NCI-H2196 (cell line): ENCODE measurements around the gene UROD.
"Not testable (repeated sequence)": the region's sequence is repeated elsewhere in the genome, so short reads cannot be mapped to it uniquely, and the experiment has no call there.

Experiments used
- DNase-seq: peaks from one replicate; lab custom pipeline; 2025; ENCODE audit not compliant: unreplicated experiment; lab: John Stamatoyannopoulos, UW

UROD gene

GRCh38 chr1:45011837-45012638 lies at the start of gene UROD:
Gene UROD (plus strand): TSS chr1:45012254. CDS start chr1:45012266, 12 bp downstream.
- DNase-seq, result peak; percentile 96

DNA sequence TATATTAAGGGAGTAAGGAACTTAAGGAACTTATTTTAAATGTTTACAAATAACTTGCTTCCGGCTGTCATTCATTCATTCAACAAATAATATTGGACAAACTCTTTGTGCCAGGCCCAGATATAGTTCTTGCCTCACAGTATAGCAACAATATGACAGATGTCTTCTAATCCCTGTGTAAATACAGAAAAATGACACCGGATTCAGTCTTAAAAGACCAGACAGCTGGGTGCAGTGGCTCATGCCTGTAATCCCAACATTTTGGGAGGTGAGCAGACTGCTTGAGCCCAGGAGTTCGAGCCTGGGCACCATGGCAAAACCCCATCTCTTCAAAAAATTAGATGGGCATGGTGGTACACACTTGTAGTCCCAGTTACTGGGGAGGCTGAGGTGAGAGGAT lies 49.3 kb upstream of the UROD start:
- DNase-seq, result peak; percentile 7

DNA sequence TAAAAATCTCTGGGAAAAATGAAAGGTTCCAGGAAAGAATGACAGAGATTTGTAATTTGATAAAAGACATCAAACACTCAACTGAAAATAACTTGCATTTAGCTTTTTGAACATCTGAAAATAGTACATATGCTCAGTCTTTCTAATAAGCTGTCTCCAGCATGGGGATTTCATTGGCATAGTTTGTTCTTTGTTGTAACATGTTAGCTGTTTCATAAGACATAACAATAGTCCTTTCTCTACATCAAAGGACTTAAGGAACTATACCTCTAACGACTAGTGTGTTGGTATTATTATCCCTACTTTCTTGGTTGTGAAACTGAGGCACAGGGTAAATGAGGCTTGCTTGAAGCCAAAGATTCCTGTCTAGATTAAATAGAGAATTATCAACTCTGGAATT lies 47.7 kb upstream of the UROD start:
- no peak for DNase-seq

GRCh38 chr1:44970317-44970716 lies 41.7 kb upstream of the UROD start:
- DNase-seq, result no peak

DNA sequence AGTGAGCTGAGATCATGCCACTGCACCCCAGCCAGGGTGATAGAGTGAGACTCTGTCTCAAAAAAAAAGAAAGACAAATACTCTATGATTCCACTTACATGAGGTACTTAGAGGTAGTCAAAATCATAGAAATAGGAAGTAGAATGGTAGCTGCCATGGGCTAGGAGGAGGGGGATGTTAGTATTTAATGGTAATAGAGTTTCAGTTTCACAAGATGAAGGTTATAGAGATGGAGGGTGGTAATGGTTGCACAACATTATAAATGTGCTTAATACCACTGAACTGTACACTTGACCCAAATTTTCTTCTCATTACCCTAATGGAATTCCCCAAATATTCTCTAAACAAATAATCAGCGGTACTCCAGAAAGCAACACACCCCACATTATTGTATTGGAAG lies 38.4 kb upstream of the UROD start:
- no peak for DNase-seq

GRCh38 chr1:44976252-44976651 lies 35.8 kb upstream of the UROD start:
- no peak for DNase-seq

DNA sequence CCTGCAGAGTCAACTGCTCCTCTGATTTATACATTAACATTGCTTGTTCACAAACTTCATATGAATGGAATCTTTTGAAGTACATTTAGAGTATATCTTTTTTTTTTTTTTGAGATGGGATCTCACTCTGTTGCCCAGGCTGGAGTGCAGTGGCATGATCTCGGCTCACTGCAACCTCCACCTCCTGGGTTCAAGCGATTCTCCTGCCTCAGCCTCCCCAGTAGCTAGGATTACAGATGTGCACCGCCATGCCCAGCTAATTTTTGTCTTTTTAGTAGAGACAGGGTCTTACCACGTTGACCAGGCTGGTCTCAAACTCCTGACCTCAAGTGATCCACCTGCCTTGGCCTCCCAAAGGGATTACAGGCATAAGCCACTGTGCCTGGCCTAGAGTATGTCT lies 34.7 kb upstream of the UROD start:
- DNase-seq, result not testable (repeated sequence)

GRCh38 chr1:44985747-44986359 lies 26.2 kb upstream of the UROD start:
- no peak for DNase-seq

- DNase-seq, result no peak
These were observed 23.4 kb upstream of the UROD start for GRCh38 chr1:44988531-44989156.

GRCh38 chr1:44994309-44994898 lies 17.6 kb upstream of the UROD start:
- DNase-seq, result no peak

GRCh38 chr1:44995467-44996238 lies 16.4 kb upstream of the UROD start:
- DNase-seq, result no peak

GRCh38 chr1:44999232-44999631 lies 12.8 kb upstream of the UROD start:
- DNase-seq, result no peak

GRCh38 chr1:45001011-45001481 lies 11.0 kb upstream of the UROD start:
- no peak for DNase-seq

DNA sequence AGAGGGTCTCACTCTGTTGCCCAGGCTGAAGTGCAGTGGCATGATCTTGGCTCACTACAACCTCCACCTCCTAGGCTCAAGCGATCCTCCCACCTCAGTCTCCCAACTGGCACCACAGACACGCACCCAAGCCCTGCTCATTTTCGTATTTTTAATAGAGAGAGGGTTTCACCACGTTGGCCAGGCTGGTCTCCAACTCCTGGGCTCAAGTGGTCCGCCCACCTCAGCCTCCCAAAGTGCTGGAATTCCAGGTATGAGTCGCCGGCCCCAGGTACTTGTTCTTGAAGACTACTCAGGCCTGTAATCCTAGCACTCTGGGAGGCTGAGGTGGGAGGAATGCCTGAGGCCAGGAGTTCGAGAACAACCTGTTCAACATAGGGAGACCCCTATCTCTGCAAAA lies 10.5 kb upstream of the UROD start:
- DNase-seq, result not testable (repeated sequence)

GRCh38 chr1:45002650-45003645 lies 9.1 kb upstream of the UROD start:
- DNase-seq, result no peak

- DNase-seq, result no peak
These were observed 8.3 kb upstream of the UROD start for GRCh38 chr1:45003741-45004140.

GRCh38 chr1:45004281-45004920 lies 7.7 kb upstream of the UROD start:
- DNase-seq, result no peak

- no peak for DNase-seq
These were observed 6.3 kb upstream of the UROD start for GRCh38 chr1:45005761-45006160.

DNA sequence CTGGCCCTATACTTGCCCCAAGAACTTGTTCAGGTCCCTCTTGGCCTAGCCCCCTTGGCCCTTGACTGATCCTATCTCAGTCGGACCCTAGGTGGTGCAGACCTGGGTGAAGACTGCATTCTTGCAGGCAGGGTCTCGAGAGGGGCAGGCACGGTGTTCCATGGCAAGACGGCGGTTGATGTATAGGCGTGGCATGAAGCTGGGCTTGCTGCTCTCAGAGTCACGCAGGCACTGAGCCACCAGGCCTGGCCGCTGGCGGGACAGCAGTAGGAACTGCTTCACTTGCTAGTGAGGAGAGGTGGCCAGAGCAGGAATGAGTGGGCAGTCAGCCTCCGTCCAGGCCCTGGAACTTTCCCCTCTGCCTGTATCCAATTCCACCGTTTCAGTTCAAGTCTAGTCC lies 4.7 kb upstream of the UROD start:
- no peak for DNase-seq
